HEK293T (cell line): ENCODE measurements around the gene PTPN21.

ENCODE experiments used
- FOXM1 ChIP-seq: fragments of 450-650 bp; IDR thresholded peaks from 2 replicates; pipeline ENCODE4 v1.6.1; 2017; ENCODE audit warnings: mild to moderate bottlenecking, borderline replicate concordance
- LEF1 ChIP-seq: fragments of 450-650 bp; IDR thresholded peaks from 2 replicates; pipeline ENCODE4 v1.6.1; 2017; ENCODE audit warnings: mild to moderate bottlenecking, borderline replicate concordance
- SP1 ChIP-seq: fragments of 450-650 bp; IDR thresholded peaks from 2 replicates; pipeline ENCODE4 v1.6.1; 2017
- TARDBP ChIP-seq: fragments of 450-650 bp; IDR thresholded peaks from 2 replicates; pipeline ENCODE4 v1.6.1; 2016
- TF ChIP-seq, protein P1 (sequence below): fragments of 450-650 bp; IDR thresholded peaks from 2 replicates; pipeline ENCODE4 v1.6.1; 2016

- TF ChIP-seq FOXM1 (no peak), SP1 (no peak), TARDBP (no peak), LEF1 (no peak)
- TF ChIP-seq, protein P1, sequence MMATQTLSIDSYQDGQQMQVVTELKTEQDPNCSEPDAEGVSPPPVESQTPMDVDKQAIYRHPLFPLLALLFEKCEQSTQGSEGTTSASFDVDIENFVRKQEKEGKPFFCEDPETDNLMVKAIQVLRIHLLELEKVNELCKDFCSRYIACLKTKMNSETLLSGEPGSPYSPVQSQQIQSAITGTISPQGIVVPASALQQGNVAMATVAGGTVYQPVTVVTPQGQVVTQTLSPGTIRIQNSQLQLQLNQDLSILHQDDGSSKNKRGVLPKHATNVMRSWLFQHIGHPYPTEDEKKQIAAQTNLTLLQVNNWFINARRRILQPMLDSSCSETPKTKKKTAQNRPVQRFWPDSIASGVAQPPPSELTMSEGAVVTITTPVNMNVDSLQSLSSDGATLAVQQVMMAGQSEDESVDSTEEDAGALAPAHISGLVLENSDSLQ: no peak
These were observed 7.7 kb upstream of the PTPN21 start for GRCh38 chr14:88562532-88562830.
